Endothelial cell of umbilical vein (primary cell): ENCODE results near the gene USP47. TPM values are rescaled to one million over a fixed set of nuclear protein-coding genes. Genes with fewer than 3 reads are reported as not detected.
A peak's percentile ranks its signal among the peaks of the same experiment; 100 is the strongest.

Experiments
- BruUV-seq: library from RNA; stranded (reverse); fragments of 400-500 nt; replicated peaks from 2 replicates; lab custom pipeline; 2021; lab: Mats Ljungman, UMichigan
- CTCF ChIA-PET: fragments of 300-600, 350-600 bp; sonication (Branson Sonifier 250); formaldehyde crosslinking; loops from one replicate; lab custom pipeline; 2021; ENCODE audit warnings: antibody characterized with exemption, inconsistent platforms; lab: Charles Lee
- POLR2A ChIA-PET: fragments of 300-600, 350-600 bp; sonication (Branson Sonifier 250); formaldehyde crosslinking; loops from one replicate; lab custom pipeline; 2021; ENCODE audit warnings: antibody characterized with exemption, inconsistent platforms; lab: Charles Lee
- DNase-seq: peaks from one replicate; pipeline ENCODE4 v3.0.0-alpha.2; 2011; ENCODE audit warnings: low read depth, low spot score
- FAIRE-seq: peaks from 2 replicates; lab custom pipeline; 2011; peaks lifted over from hg19 to GRCh38; lab: Jason Lieb, UNC
- H2AFZ ChIP-seq: 2 replicates; pipeline ENCODE4 v1.6.0; 2012; ENCODE audit warnings: low read depth, low read length, control low read depth, inconsistent platforms
- H3K27ac ChIP-seq: 2 replicates; pipeline ENCODE4 v1.5.1; 2011; ENCODE audit warnings: low read depth, mild to moderate bottlenecking, control low read depth, low read length, moderate library complexity; ENCODE audit not compliant: insufficient read depth
- H3K27me3 ChIP-seq, 2 experiments: 2 replicates each; pipeline versions ENCODE4 v1.6.0 to v1.6.1; 2011; ENCODE audit warnings: low read length in 2 of 2, mixed read lengths in 1 of 2; ENCODE audit not compliant: control insufficient read depth in 2 of 2, insufficient read depth in 2 of 2
- H3K36me3 ChIP-seq, 2 experiments: 2 replicates in 1 of 2; 3 replicates in 1 of 2; pipeline ENCODE4 v1.5.1; 2011; ENCODE audit warnings: low read length in 2 of 2, mild to moderate bottlenecking in 1 of 2, moderate library complexity in 1 of 2; ENCODE audit not compliant: control insufficient read depth in 2 of 2, insufficient read depth in 2 of 2; ENCODE audit errors: extremely low read depth in 1 of 2
- H3K4me1 ChIP-seq: 3 replicates; pipeline ENCODE4 v1.5.1; 2011; ENCODE audit warnings: mild to moderate bottlenecking, low read length; ENCODE audit not compliant: control insufficient read depth, insufficient read depth; ENCODE audit errors: extremely low read depth
- H3K4me2 ChIP-seq: 2 replicates; pipeline ENCODE4 v1.6.1; 2011; ENCODE audit warnings: low read length, control low read depth, mixed read lengths; ENCODE audit not compliant: insufficient read depth
- H3K4me3 ChIP-seq, 3 experiments: fragments of 200-600 bp in 1 of 3; sonication (generic), shearing (Covaris generic) in 1 of 3; replicated peaks in 1 of 3; 2 replicates each; pipeline ENCODE4 v1.5.1; 2011 to 2016; ENCODE audit warnings: control low read depth in 3 of 3, low read length in 3 of 3, mild to moderate bottlenecking in 2 of 3, inconsistent platforms in 1 of 3, low read depth in 1 of 3, moderate library complexity in 1 of 3; ENCODE audit not compliant: insufficient read depth in 1 of 3
- H3K79me2 ChIP-seq: 2 replicates; pipeline ENCODE4 v1.6.0; 2012; ENCODE audit warnings: low read length, inconsistent platforms; ENCODE audit not compliant: control insufficient read depth, insufficient read depth
- H3K9ac ChIP-seq: replicated peaks from 2 replicates; pipeline ENCODE3; 2011; ENCODE audit warnings: low read length, control low read depth; ENCODE audit not compliant: insufficient read depth; ENCODE audit errors: extremely low read depth
- H3K9me1 ChIP-seq: replicated peaks from 3 replicates; pipeline ENCODE4 v1.6.0; 2011; ENCODE audit warnings: mild to moderate bottlenecking, low read length; ENCODE audit not compliant: control insufficient read depth, insufficient read depth; ENCODE audit errors: extremely low read depth
- H3K9me3 ChIP-seq: replicated peaks from 2 replicates; pipeline ENCODE4 v1.5.1; 2012; ENCODE audit warnings: low read length, inconsistent platforms; ENCODE audit not compliant: control insufficient read depth, insufficient read depth
- H4K20me1 ChIP-seq: replicated peaks from 2 replicates; pipeline ENCODE3; 2011; ENCODE audit warnings: mild to moderate bottlenecking, low read length; ENCODE audit not compliant: control insufficient read depth, insufficient read depth; ENCODE audit errors: extremely low read depth
- CTCF ChIP-seq, 2 donors: IDR thresholded peaks; 1 replicate in 1 of 2; 2 replicates in 1 of 2; pipeline ENCODE4 v1.5.1; 2011; ENCODE audit warnings: low read length in 2 of 2, mild to moderate bottlenecking in 2 of 2, moderate library complexity in 2 of 2, control low read depth in 1 of 2, inconsistent platforms in 1 of 2, low read depth in 1 of 2; ENCODE audit not compliant: insufficient read depth in 1 of 2; ENCODE audit errors: extremely low read depth in 1 of 2
- EZH2 ChIP-seq: IDR thresholded peaks from 2 replicates; pipeline ENCODE4 v1.6.1; 2012; ENCODE audit warnings: borderline replicate concordance, low read depth, mild to moderate bottlenecking, moderate library complexity, low read length, inconsistent platforms; ENCODE audit not compliant: severe bottlenecking
- FOS ChIP-seq: IDR thresholded peaks from 2 replicates; pipeline ENCODE4 v1.6.1; 2011; ENCODE audit warnings: mild to moderate bottlenecking, low read length, moderate library complexity, borderline replicate concordance; ENCODE audit not compliant: insufficient read depth
- GATA2 ChIP-seq: IDR thresholded peaks from 2 replicates; pipeline ENCODE4 v1.7.0; 2011; ENCODE audit warnings: low read depth, mild to moderate bottlenecking, moderate library complexity, mixed read lengths, low read length; ENCODE audit not compliant: insufficient read length, insufficient read depth
- JUN ChIP-seq: IDR thresholded peaks from 2 replicates; pipeline ENCODE4 v1.6.1; 2011; ENCODE audit warnings: borderline replicate concordance, low read depth; ENCODE audit not compliant: insufficient read length, insufficient read depth
- MYC ChIP-seq: IDR thresholded peaks from one replicate; pipeline ENCODE4 v1.6.1; 2011; ENCODE audit warnings: mild to moderate bottlenecking, low read depth, low read length
- POLR2A ChIP-seq: IDR thresholded peaks from 2 replicates; pipeline ENCODE4 v1.6.1; 2012; ENCODE audit warnings: low read depth, mild to moderate bottlenecking, control low read depth, low read length
- POLR2AphosphoS5 ChIP-seq: IDR thresholded peaks from 2 replicates; pipeline ENCODE4 v1.6.1; 2012; ENCODE audit warnings: low read depth, mild to moderate bottlenecking, control low read depth, low read length, moderate library complexity; ENCODE audit not compliant: insufficient read depth
- dilution Hi-C: fragments of 300-500 bp; cut with MboI; formaldehyde crosslinking; loops from one replicate; pipeline ENCODE4 v1.15.0; 2019; ENCODE audit warnings: low sequenced_read_pairs; ENCODE audit not compliant: extremely low pct_ligation_motif_present
- intact Hi-C: fragments of 100-400 bp; cut with micrococcal nuclease; formaldehyde crosslinking; loops from one replicate; pipeline ENCODE4 v1.10.0; 2022
- polyA plus RNA-seq, 4 experiments: library from polyadenylated mRNA; depleted of rRNA in 3 of 4; stranded (reverse) in 3 of 4; unstranded in 1 of 4; fragments of >200 nt; gene quantifications; 2 replicates each; pipeline versions ENCODE4 v1.2.1 to v1.2.3, GENCODE V29; 2011 to 2012; ENCODE audit warnings: missing spikeins in 1 of 4
- total RNA-seq: library from RNA; stranded (reverse); gene quantifications from 2 replicates; pipeline ENCODE4 v1.2.3, GENCODE V29; 2021
- TF ChIP-seq, protein P1 (sequence below): IDR thresholded peaks from 2 replicates; pipeline ENCODE4 v1.6.1; 2011; ENCODE audit not compliant: insufficient read depth, insufficient read length

USP47 gene
- total and polyA plus RNA-seq, 2 donors (not counting 3 experiments of a cell fraction or from before 2014, with no cell fraction given), result 7.8 to 38.0 TPM

DNA sequence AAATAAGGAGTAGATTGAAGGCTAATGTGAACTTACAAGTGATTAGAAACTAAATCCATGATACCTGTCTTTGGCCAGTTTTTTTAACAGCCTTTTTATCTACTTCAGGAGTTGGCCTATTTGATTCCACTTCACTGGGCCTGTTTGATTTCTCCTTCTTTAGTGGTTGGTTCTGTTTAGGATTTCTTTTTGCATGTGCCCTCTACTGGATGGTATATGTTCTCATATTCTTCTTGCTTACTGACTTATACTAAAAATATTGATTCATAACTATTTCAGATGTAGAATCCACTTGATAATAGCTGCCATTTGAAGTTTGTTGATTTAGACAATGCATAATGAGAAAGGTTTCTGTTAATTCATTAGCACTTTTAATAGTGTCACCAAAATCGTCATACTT lies 53.9 kb downstream of the USP47 start:
- no peak overlapping the region for H3K9ac ChIP-seq
- intact Hi-C loops (loop anchor here (2.0 to 5.0 kb wide), 2 partner anchors 53 to 98 kb away; no protein-coding TSS in a partner anchor), dilution Hi-C loops (no loop called here)
- H3K4me1 ChIP-seq, result no peaks in the 10 kb centered on the region
- TF ChIP-seq POLR2A (no peak), JUN (no peak), FOS (no peak), POLR2AphosphoS5 (no peak), MYC (no peak), CTCF (IDR thresholded peaks at IDR 0.05; ENCODE audit: extremely low read depth in 1 of 2, insufficient read depth in 1 of 2, low read depth in 1 of 2, low read length in 2 of 2) (no peak), GATA2 (no peak), EZH2 (no peak)
- TF ChIP-seq, protein P1, sequence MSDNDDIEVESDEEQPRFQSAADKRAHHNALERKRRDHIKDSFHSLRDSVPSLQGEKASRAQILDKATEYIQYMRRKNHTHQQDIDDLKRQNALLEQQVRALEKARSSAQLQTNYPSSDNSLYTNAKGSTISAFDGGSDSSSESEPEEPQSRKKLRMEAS, result no peak
- no peak for FAIRE-seq
- no peak overlapping the region for H2AFZ ChIP-seq
- no TSS peak for BruUV-seq
- peak; percentile 15 for DNase-seq
- H3K36me3 ChIP-seq, result peaks cover 2 to 3% of the 10 kb centered on the region in 2 experiments
- no peaks in the 10 kb centered on the region for H4K20me1 ChIP-seq
- no peak overlapping the region for H3K4me3 ChIP-seq
- H3K4me2 ChIP-seq, result no peak overlapping the region
- no peak overlapping the region for H3K27ac ChIP-seq
- H3K9me3 ChIP-seq, result no peaks in the 10 kb centered on the region
- H3K79me2 ChIP-seq, result no peaks in the 10 kb centered on the region
- H3K27me3 ChIP-seq, result no peaks in the 10 kb centered on the region
- POLR2A ChIA-PET, result no interaction called here
- H3K9me1 ChIP-seq, result no peaks in the 10 kb centered on the region
- CTCF ChIA-PET, result interaction anchor here (1.2 kb wide), 1 partner anchor 18 kb away, joined by 3 read pairs; no protein-coding TSS in a partner anchor
